Stimulated activated CD8-positive, alpha-beta memory T cell treated with anti-CD3 and anti-CD28 coated beads, Interleukin-7, amount 100 ng/mL, for 1 hour (primary cell): ENCODE results near the gene PVALEF.

ENCODE experiments used
- DNase-seq, 2 donors: peaks; one replicate each; pipeline ENCODE4 v3.0.0-alpha.2; 2020; ENCODE audit warnings: low read depth in 2 of 2

Gene PVALEF

GRCh38 chr17:81165246-81166032 is at the start of gene PVALEF:
Gene PVALEF (plus strand): TSS chr17:81165507. CDS start chr17:81181227, 15,720 bp downstream.
- no peak for DNase-seq

- DNase-seq, result no peak
Measured at GRCh38 chr17:81115749-81116464, 49.4 kb upstream of the PVALEF start.

GRCh38 chr17:81116704-81117103 is 48.6 kb upstream of the PVALEF start:
- no peak for DNase-seq

GRCh38 chr17:81117672-81118198 is 47.6 kb upstream of the PVALEF start:
- DNase-seq, result no peak

GRCh38 chr17:81118308-81119221 is 46.7 kb upstream of the PVALEF start:
- no peak for DNase-seq

- DNase-seq, result peak; percentile 40 to 53
Measured at GRCh38 chr17:81119223-81120148, 45.8 kb upstream of the PVALEF start.

- no peak for DNase-seq
Measured at GRCh38 chr17:81120149-81120484, 45.2 kb upstream of the PVALEF start.

GRCh38 chr17:81120695-81121621 is 44.3 kb upstream of the PVALEF start:
- DNase-seq, result no peak

GRCh38 chr17:81121841-81122733 is 43.2 kb upstream of the PVALEF start:
- DNase-seq, result no peak

- DNase-seq, result no peak
Measured at GRCh38 chr17:81123052-81124048, 42.0 kb upstream of the PVALEF start.

GRCh38 chr17:81124377-81124776 is 40.9 kb upstream of the PVALEF start:
- no peak for DNase-seq

GRCh38 chr17:81125573-81126081 is 39.7 kb upstream of the PVALEF start:
- DNase-seq, result no peak

GRCh38 chr17:81126281-81127132 is 38.8 kb upstream of the PVALEF start:
- DNase-seq, result no peak

- no peak for DNase-seq
Measured at GRCh38 chr17:81127133-81127455, 38.2 kb upstream of the PVALEF start.

- DNase-seq, result no peak
Measured at GRCh38 chr17:81127526-81128177, 37.7 kb upstream of the PVALEF start.

- no peak for DNase-seq
Measured at GRCh38 chr17:81128338-81128737, 37.0 kb upstream of the PVALEF start.
